Tongue (tissue), 2 donors: ENCODE data around the gene KIF25. TPM values are rescaled to one million over a fixed set of nuclear protein-coding genes. Genes with fewer than 3 reads are reported as not detected.
A peak's percentile ranks its signal among the peaks of the same experiment; 100 is the strongest.
"Not testable (repeated sequence)": the region's sequence is repeated elsewhere in the genome, so short reads cannot be mapped to it uniquely, and the experiment has no call there.

ENCODE experiments used
- DNase-seq: peaks from one replicate; pipeline ENCODE4 v3.0.0-alpha.2; 2015
- total RNA-seq: library from RNA; depleted of rRNA; stranded (reverse); fragments of >200 nt; gene quantifications from one replicate; pipeline ENCODE4 v1.2.3, GENCODE V29; 2014

Gene KIF25
- total RNA-seq, 1 donor from 2014 or later = 0.82 TPM

DNA sequence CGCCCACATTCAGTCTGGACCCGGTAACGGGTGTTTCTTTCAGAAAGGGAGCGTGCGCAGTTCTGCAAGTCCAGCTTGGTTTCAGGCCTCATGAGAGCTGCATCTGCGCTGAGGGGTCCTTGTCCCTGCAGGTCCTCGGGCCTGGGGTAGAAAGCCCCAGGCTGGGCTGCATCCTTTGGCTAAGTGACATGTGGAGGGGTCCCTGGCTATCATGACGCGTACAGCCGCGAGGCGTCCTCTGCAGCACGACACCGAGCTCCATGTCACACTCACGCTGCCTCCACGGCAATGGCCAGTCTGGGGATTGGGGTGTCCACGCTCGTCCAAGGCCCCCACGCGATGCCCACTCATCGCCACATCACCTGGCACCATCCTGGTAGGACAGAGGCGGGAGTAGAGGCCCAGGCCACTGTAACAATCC lies 1.7 kb upstream of the KIF25 start:
- no peak for DNase-seq

GRCh38 chr6:167996424-167997199 lies 859 bp upstream of the KIF25 start:
- no peak for DNase-seq

DNA sequence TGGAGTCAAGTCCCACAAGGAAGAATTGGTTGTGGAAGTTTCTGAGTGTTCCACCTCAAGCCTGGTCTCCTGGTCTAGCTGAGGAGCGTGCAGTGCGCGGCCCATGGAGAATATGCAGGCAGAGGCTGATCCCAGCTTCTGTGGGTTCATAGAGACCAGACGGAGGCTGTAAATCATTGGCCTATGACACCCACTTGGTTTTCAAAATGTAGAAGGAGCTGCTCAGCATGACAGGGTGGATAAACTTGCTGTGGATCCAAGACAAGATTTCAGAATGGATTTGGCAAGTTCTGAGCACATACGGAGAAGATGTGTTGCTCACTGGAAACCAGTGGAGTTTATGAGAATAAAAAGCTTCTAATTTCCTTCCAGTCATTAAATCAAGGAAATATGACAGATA lies 744 bp downstream of the KIF25 start:
- DNase-seq = no peak

- DNase-seq = no peak
Measured at GRCh38 chr6:168000198-168001028, 2.9 kb downstream of the KIF25 start.

DNA sequence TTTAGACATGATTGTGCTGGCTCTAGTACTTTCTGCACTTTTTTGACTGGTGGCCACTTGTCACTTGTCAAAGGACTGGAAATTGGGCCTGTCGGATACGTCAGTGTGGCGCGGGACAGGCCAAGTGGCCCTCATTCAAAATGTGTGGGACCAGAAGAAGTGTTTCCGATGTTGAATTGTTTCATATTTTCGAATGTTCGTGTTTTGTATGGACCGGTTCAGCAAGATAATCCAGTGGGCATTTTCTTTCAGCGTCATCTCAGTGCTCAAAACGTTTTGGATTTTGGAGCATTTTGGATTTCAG lies 3.5 kb downstream of the KIF25 start:
- DNase-seq = no peak

- not testable (repeated sequence) for DNase-seq
Measured at GRCh38 chr6:168001514-168001913, 4.0 kb downstream of the KIF25 start.

DNA sequence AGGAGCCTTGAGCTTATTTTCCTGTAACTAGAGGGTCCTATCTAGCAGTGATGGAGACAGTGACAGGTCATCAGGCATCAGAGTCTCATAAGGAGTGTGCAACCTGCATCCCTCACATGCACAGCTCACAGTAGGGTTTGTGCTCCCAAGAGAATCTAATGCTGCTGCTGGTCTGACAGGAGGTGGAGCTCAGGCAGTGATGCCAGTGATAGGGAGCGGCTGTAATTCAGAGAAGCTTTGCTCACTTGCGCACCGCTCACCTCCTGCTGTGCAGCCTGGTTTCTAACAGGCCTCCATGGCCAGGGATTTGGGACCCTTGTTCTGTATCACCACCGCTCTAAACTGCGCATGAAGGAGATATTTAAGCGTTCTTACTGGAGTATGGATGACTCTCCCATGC lies 5.3 kb downstream of the KIF25 start:
- no peak for DNase-seq

- DNase-seq = no peak
Measured at GRCh38 chr6:168004023-168004422, 6.6 kb downstream of the KIF25 start.

DNA sequence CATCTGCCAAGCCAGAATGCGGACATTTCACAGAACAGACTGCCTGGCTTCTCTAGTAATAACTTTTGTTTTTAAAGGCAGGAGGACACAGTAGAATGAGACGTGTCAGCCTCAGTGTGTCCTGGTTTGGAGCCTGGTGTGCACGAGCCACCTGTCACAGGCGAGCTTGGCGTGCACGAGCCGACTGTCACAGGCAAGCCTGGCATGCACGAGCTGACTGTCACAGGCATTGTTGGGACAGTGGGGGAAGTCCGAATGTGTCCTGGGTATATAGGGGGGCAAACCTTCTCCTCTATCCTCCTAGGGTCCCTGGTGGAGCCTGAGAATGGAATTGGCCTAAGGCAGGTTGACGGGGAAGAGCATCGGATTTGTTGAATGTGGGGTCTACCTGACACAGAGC lies 7.5 kb downstream of the KIF25 start:
- no peak for DNase-seq

- DNase-seq = no peak
Measured at GRCh38 chr6:168005796-168006195, 8.3 kb downstream of the KIF25 start.

DNA sequence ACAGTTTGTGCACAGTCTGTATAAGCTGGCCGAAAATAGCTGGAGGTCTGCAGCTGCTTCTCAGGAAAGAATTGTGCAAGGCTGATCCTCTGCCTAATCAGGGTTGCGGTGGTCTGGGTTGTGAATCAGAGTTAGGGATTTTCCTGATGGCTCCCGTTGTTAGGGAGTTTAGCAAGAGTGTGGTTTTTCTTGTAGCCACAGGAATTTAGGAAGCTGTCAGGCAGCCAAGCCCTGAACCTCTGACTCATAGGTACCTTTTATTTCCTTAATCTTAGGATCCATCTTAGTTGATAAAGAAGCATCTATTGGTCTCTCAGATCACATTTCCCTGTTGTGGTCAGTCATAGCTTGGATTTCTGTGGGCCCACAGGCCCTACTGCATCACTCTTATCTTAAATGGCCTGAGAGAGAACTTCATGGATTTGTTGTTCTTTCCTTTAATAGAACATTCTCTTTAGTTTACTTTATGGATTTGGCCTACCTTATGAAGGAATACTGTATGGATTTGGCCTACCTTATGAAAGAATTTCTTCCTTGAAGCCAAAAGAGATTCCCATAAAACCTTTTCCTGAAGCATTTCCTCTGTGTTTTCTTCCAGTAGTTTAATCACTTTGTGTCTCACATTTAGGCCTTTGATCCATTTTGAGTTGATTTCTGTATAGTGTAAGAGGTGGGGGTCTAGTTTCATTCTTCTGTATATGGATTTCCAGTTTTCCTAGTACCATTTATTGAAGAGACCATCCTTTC lies 10.3 kb downstream of the KIF25 start:
- peak; percentile 28 for DNase-seq

- no peak for DNase-seq
Measured at GRCh38 chr6:168009331-168009730, 11.9 kb downstream of the KIF25 start.

DNA sequence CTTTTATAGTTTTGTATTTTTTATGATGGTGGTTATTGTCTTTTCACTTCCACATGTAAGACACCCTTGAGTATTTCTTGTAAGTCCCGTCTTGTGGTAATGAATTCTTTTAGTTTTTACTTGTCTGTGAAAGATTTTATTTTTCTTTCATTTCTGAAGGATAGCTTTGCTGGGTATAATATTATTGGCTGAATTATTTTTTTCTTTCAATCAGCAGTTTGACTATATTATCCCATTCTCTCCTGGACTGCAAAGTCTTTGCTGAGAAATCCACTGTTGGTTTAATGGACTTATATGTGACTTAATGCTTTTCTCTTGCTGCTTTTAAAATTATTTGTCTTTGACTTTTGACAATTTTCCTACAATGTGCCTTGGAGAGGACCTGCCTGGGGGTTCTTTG lies 13.8 kb downstream of the KIF25 start:
- DNase-seq = no peak

GRCh38 chr6:168012431-168013249 lies 15.2 kb downstream of the KIF25 start:
- no peak for DNase-seq

- no peak for DNase-seq
Measured at GRCh38 chr6:168013250-168013915, 15.9 kb downstream of the KIF25 start.

DNA sequence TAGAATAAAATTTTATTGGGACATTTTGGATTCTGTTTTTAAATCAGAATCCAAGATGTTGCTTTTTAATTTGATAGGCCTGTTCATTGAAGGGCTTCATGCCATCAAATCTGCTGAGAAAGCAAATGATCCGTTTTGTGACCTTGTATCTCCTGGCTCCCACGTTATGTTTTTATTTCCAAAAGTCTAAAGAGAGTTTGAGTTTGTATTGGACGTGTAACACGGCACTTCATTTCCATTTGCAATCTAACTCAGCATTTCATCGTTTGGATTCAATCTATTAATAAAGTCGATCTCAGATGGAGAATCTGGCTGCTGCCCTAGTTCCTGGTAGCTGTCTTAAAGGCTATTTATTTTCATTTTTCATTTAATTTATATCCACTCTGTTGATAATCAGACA lies 17.0 kb downstream of the KIF25 start:
- peak; percentile 56 for DNase-seq

- no peak for DNase-seq
Measured at GRCh38 chr6:168015009-168015408, 17.5 kb downstream of the KIF25 start.

GRCh38 chr6:168015482-168016175 lies 18.2 kb downstream of the KIF25 start:
- peak; percentile 64 for DNase-seq

- no peak for DNase-seq
Measured at GRCh38 chr6:168016176-168016620, 18.7 kb downstream of the KIF25 start.

DNA sequence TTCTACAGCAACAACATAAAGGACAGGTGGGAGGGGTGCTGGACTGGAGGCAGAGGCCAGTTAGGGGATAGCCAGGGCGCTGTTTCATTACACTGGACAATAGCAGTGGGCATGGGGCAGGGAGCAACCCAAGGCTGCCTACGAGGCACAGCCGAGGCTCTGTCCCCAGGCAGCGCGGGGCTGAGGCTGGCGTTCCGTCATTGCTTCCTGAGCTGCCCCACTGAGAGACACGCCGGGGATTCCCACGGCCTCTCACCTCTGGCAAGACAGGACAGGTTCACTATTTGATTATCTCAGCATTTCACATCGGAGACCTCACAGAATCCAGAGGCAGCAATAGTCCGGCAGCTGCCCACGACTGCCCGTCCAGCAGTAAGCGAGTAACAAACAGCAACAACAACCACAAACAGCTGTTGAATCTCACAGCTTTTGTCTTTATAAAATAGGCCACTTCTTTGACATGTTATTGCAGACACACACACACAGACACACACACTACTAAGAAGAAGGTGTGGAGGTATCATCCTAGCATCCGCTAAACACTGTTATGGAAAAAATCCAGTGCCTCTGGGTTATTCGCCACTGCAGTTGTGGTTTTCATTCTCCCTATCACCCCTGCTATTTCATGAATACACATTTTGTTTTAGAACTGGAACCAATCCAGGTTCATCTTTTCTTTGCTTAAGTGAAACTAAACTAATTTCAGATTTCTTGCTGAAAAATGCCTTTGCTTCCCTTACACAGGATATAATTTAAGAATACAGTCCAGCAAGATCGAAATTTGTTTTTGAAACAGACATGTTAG lies 19.5 kb downstream of the KIF25 start:
- DNase-seq = peak; percentile 66
